M059J (cell line): ENCODE results near the gene NUP133. TPM values are rescaled to one million over a fixed set of nuclear protein-coding genes. Genes with fewer than 3 reads are reported as not detected.
A peak's percentile ranks its signal among the peaks of the same experiment; 100 is the strongest.
"Not testable (repeated sequence)": the region's sequence is repeated elsewhere in the genome, so short reads cannot be mapped to it uniquely, and the experiment has no call there.

Experiments used
- DNase-seq: peaks from one replicate; pipeline ENCODE4 v3.0.0-alpha.2; 2012; ENCODE audit warnings: low read depth
- total RNA-seq: library from RNA; depleted of rRNA; stranded (reverse); fragments of >200 nt; shearing (Covaris generic); gene quantifications from 2 replicates; pipeline ENCODE4 v1.2.3, GENCODE V29; 2014

NUP133 gene
- total RNA-seq, 1 experiment from 2014 or later = 63.3 TPM

DNA sequence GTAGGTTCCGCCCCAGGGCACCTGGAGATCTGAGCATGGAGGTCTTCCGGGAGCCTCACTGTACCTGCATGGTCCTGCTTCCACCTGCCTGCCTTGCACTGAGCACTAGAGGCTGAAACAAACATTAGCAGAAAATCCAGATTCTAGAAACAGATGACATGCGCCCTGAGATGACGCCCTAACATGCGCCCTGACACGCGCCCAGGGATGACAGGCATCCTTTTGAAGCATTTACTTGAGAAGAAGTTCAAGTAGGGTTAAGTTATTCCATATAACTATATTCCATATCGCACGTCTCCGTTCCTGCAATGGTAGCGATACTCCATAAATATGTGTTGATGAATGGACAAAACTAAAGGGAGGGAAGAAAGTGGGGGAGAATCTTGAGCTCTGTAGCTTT lies 87.9 kb downstream of the NUP133 start:
- DNase-seq = no peak

DNA sequence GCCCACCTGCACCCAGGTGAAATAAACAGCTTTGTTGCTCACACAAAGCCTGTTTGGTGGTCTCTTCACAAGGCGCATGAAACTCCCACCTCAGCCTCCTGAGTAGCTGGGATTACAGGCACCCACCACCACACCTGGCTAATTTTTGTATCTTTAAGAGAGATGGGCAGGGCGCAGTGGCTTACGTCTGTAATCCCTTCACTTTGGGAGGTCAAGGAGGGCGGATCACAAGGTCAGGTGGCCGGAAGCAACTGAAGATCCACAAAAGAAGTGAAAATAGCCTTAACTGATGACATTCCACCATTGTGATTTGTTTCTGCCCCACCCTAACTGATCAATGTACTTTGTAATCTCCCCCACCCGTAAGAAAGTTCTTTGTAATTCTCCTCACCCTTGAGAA lies 89.6 kb downstream of the NUP133 start:
- DNase-seq = not testable (repeated sequence)

DNA sequence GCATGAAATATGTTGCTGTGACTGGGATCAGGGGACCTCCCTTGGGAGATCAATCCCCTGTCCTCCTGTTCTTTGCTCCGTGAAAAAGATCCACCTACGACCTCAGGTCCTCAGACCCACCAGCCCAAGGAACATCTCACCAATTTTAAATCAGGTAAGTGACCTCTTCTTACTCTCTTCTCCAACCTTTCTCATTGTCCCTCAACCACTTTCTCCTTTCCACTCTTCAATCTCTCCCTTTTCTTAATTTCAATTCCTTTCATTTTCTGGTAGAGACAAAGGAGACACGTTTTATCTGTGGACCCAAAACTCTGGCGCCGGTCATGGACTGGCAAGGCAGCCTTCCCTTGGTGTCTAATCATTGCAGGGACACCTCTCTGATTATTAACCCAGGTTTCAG lies 95.3 kb downstream of the NUP133 start:
- DNase-seq = not testable (repeated sequence)

DNA sequence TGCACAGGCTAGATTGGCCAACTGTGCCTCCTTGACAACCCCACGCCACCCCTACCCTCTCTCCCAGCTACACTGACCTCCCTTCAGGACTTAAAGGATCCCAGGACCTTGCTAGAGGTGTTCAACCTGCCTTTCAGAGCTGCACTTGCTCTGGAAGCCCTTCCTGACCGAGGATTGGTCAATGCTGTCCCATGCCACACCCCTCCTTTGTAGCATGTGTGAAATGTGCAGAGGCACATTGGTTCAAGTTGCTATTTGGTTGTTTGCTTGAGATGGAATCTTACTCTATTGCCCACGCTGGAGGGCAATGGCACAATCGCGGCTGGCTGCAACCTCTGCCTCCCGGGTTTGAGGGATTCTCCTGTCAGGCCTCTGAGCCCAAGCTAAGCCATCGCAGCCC lies 96.1 kb downstream of the NUP133 start:
- no peak for DNase-seq

DNA sequence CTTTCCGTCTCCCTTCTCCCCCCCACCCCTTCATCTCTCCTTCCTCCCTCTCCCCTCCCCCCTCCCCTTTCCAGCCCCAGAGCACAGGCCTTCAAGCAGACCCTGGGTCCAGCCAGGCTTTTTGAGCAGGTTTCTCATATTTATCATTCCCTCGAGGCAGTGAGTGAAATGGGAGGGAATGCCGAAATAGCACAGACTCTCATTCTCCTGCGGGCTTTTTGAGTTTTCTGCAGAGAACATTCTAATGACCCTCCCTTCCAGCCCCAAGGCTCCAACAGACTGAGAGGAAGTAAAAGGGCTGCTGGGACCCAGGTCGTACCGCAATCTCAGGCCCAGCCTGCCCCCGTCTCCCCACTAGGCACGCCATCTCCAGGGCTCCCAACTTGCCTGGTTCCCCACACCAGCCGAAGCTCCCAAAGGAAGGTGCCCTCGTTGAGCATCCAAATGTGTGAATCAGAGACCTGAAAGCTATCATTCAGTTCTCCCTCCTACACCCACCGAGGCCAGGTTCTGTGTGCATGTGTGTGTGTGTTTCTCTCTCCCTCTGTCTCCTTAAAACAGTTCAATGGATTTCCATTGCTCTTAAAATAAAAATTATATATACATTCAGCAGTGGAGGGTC lies 96.6 kb downstream of the NUP133 start:
- no peak for DNase-seq

DNA sequence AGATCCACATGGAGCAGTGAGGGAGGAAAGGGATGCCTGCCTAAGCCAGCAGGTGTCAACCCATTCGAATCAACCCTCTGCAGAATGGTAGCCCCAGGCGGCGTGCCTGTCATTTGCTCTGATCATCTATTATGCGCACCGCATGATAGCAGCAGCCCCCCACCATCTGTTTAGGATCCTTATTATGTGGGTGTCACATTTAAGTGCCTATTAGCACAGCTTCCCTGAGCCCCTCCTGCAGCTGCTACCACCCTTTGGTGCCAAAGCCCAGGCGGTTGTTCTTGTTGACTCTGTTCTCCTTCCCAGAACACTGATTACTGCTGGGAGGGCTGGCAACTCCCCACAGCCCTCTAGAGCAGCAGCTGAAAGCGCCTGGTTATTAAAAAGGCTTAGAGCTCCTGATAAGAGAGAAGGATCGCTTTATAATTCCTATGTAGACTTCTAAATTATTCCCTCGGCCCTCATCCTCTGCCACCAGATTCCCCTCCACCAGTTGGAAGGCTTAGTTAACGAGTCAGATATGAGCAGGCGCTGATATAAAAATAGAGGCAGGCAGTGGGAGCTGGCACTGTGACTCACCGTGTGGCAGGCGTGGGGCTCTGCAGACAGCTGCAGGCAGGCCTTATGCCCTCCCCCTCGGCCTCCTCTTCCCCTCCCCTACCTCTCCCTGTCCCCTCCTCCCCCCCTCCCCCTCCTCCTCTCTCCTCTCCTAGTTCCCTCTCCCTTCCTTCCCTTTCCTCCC lies 97.3 kb downstream of the NUP133 start:
- DNase-seq = peak; percentile 82

DNA sequence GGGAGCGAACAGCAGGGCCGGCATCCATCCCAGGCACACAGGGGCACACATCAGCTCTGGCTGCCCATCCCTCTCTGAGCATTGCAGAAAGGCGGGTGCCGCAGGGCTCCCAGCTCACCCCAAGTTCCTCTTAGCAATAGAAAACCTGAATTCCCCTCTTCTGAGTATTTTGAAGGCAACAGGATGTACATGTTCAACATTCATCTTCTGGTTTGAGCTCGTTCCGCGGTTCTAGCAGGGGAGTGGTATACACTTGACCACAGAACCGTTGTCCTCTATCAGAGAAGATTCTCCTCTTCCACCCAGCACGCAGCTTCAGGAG lies 97.8 kb downstream of the NUP133 start:
- DNase-seq = no peak

DNA sequence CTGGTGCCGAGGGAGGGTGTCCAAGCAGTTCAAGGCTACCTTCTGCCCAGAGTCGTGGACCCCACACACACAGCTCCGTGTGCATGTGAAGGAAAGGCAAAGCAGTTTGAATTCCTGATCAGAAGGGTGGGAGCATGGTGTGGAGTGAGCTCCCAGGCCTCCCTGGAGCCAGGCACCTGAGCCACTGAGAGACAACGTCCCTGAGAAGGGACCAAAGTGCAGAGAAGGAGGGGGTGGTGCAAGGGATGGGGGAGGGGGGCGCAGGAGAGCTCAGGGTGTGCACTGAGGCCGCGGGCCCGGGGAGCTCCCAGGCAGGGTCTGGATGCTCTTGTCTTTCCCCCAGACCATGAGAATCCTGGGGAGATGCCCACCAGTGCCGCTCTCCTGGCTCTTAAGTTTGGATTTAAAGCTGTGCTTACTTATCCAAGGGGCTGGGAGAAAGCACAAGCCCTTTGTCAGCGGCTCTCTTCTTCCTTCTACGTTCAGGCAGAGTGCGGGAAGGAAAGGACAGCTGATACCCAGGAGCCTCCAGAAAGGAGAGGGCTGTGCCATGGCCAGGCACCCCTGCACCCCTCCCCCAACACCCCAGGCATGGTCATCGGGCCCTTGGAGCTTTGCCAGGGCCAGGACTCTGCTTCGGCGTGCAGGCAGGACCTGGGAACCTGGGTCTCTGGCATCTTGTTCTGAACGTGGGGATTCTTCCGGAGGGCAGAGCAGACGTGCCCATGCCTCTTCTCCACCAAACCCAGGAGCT lies 98.3 kb downstream of the NUP133 start:
- no peak for DNase-seq

DNA sequence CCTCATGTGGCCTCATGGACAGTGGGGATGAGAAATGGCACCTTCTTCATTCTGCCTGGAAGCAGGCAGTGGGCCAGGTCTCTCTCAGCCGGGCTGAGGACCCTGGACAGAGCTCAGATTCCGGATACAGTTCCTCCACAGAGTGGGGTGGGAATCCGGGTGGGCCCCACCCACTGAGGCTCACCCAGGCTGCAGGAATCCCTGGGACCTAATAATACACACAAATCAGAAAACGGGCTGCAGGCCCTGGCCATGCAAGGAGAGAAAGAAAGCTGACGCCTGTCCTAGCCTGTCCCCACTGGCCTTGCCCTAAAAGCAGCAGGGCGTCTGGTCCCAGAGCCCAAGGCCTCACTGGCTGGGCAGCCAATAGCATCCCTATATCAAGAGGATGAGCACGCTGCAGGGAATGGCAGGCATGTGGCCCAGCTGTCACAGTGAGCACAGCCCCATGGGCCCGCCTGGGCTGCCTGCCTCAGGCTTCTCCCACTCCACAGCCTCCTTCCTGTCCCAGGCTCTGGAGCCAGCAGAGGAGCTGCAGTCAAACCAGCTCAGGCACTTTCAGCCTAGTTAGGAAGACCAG lies 99.6 kb downstream of the NUP133 start:
- no peak for DNase-seq

DNA sequence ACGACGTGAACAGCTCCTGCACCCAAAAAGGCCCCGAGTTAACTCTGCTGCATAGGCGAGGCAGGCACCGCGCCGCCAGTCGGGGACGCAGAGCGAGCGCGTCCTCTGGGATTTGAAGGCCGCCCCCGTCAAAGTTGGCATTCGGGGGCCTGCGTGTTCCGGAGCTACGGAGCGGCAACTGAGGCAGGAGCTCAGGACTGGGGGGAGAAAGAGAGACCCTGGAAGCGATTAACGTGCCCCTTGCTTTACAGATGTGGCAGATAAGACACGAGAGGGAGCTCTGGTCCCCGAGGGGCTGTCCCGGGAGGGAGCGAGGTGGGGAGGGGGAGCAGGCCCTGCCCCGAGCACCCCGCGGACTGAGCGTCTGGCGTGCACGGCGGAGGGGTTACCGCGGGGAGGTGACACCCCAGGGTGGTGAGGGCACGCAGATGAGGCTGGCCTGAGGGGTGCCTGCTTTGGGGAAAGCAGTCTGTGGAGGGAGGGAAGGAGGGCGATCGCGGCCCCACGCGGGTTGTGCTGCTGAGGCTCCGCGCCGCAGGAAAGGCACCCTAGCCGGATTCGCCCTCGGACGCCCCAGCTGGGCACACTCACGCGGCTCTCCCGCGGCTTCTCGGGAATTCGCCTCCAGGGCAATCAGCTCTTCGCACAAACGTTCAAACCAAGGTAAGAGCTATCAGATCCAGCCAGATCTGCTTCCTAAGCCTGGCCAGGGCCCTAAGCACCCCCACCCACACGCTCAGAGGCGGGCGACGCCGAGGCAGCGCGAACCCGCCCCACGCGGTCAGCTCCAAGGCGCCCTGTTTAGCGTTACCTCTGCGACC lies 100.7 kb downstream of the NUP133 start:
- no peak for DNase-seq

DNA sequence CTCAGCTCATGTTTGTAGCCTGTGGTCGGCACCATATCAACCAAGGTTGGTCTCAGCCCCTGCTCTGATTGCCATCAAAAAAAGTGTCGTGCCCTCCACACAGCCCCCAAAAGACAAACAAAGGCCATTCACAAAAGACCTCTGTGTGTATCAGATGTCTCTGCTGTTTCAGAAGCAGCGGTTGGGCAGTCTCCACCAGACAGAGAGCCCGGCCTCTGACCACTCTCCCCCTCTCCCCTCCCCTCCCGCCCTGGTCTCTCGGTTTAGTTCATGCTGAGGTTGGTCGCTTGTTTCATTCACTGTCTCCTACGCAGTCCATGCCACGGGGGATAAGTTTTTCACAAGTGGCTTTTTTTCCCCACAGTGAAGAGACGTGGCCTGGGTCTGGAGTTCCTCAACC lies 101.3 kb downstream of the NUP133 start:
- DNase-seq = no peak

DNA sequence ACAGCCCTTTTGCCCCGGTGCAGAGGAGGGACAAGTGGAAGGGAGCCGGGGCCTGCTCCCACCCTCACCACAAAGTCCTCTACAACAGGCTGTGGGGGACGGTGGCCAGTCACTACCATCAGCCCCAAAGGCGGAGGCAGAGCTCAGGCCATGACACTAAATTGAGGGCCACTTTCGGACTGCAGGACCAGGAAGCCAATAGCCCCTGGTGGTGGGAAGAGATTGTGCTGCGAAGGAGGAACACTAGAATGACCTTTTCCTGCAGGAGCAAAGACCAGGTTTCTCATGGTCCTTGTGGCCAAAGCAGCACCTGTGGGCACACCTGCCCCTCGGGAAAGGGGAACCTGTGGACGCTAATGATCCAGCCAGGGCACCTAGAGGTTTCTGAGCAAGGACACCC lies 104.6 kb downstream of the NUP133 start:
- no peak for DNase-seq

DNA sequence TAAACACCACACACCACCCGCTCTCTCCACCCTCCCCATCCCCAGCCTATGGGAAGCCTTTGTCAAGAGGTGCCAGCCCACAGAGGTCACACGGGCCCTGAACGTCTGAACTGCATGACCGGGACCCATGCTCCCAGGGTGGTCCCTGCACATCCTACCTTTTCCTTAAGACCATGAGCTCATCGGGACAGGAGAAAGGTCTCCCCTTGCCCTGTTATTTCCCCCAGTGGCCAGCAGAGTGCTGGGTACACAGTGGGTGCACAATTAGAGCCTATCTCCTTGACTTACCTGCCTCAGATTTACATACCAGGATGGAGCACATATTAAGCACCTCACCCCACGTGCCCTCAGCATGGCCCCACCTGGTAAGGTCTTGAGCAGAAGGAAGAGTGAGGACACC lies 105.1 kb downstream of the NUP133 start:
- DNase-seq = no peak

DNA sequence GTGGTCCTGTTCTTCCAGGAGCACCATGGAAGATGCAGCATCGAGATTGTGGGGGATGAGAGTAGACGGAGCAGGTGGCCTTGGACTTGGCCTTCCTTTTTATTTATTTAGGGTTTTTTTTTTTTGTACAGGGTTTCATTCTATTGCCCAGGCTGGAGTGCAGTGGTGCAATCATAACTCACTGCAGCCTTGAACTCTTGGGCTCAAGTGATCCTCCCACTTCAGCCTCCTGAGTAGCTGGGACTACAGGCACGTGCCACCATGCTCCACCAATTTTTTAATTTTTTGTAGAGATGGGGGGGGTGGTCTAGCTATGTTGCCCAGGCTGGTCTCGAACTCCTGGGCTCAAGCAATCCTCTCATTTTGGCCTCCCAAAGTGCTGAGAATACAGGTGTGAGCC lies 105.8 kb downstream of the NUP133 start:
- not testable (repeated sequence) for DNase-seq

DNA sequence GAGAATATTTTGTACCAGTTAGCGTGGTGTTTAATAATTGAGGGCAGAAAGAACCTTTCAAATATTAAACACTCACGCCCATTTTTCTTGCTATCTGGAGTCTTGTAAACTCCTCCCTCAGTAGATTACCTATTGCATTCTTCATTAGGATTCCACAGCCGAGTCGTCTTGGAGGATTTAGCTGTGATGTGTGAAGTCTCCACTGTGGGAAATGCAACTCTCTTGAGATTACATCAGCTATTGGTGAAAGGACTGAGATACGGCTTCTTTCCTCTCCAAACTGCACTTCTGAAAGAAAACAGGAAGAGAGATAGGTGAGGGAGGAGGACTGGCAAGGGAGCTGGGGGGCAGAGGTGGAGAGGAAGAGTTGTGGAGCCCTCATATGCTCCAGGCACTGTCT lies 110.4 kb downstream of the NUP133 start:
- no peak for DNase-seq

DNA sequence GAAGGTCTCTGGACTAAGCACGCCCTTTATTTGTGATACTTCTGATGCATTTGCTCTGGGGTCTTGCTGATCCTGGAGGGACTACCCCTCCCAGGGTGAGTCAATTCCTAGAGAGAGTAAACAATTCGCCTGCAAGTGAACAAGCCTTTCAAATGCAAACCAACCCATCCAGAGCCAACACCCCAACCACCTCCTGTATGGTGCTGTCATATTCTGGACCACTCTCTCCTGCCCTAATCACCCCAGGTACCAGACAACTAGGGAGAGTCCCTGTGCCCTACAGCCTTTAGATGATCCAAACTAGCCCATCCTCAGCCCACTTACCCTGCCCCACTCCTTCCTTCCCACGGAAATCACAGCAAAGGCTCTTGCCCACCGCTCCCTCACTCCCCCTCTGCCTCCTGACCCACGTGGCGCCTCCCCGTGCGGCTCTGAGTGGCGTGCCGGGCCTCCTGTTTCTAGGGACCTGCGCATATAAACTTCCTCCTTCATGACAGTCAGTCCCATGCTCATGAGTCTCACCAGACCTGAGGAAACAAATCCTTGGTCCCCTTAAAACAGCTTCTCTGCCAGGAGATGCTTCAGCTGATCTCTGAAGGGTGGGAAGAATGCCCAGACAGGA lies 111.4 kb downstream of the NUP133 start:
- DNase-seq = no peak

DNA sequence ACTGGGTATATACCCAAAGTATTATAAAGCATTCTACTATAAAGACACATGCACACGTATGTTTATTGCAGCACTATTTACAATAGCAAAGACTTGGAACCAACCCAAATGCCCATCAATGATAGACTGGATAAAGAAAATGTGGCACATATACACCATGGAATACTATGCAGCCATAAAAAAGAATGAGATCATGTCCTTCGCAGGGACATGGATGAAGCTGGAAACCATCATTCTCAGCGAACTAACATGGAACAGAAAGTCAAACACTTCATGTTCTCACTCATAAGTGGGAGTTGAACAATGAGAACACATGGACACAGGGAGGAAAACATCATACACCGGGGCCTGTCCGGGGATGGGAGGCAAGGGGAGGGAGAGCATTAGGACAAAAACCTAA lies 113.6 kb downstream of the NUP133 start:
- DNase-seq = not testable (repeated sequence)

DNA sequence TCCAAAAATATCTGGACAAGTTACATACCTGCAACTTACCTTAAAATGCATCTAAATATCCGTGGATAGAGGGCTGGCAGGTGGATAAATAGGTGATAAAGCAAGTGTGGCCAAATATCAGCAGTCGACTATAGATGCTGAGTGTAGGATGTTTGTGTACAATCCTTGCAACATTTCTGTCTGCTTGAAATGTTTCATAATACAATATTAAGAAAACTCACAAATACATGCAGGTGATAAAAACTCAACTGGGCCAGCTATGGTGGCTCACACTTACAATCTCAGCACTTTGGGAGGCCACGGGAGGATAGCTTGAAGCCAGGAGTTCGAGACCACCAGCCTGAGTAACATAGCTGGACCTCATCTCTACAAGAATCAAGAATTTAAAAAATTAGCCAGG lies 115.2 kb downstream of the NUP133 start:
- DNase-seq = no peak
